Colon (tissue), 2 donors: ENCODE measurements around the gene CDH2.

ENCODE experiments used
- FAIRE-seq: peaks from 2 replicates; lab custom pipeline; 2012; peaks lifted over from hg19 to GRCh38; lab: Jason Lieb, UNC
- donor health status: control.
- donor health status: control.

The CDH2 gene

GRCh38 chr18:28040716-28041115 lies 136.2 kb downstream of the CDH2 start:
- no peak for FAIRE-seq

- FAIRE-seq, result no peak
These were observed 136.7 kb downstream of the CDH2 start for GRCh38 chr18:28040211-28040610.

- no peak for FAIRE-seq
These were observed 137.2 kb downstream of the CDH2 start for GRCh38 chr18:28039691-28040090.

- FAIRE-seq, result no peak
These were observed 137.9 kb downstream of the CDH2 start for GRCh38 chr18:28039078-28039477.

GRCh38 chr18:28036488-28036887 lies 140.4 kb downstream of the CDH2 start:
- no peak for FAIRE-seq

- no peak for FAIRE-seq
These were observed 142.4 kb downstream of the CDH2 start for GRCh38 chr18:28034567-28034966.

GRCh38 chr18:28032177-28032576 lies 144.8 kb downstream of the CDH2 start:
- FAIRE-seq, result no peak

GRCh38 chr18:28030458-28030857 lies 146.5 kb downstream of the CDH2 start:
- no peak for FAIRE-seq

GRCh38 chr18:28027755-28028154 lies 149.2 kb downstream of the CDH2 start:
- no peak for FAIRE-seq

GRCh38 chr18:28019425-28020108 lies 157.4 kb downstream of the CDH2 start:
- no peak for FAIRE-seq

GRCh38 chr18:28018351-28018750 lies 158.6 kb downstream of the CDH2 start:
- no peak for FAIRE-seq

GRCh38 chr18:28015671-28016070 lies 161.3 kb downstream of the CDH2 start:
- no peak for FAIRE-seq

- FAIRE-seq, result peak; percentile 61
These were observed 163.9 kb downstream of the CDH2 start for GRCh38 chr18:28013066-28013465.

GRCh38 chr18:28012336-28012735 lies 164.6 kb downstream of the CDH2 start:
- no peak for FAIRE-seq

- FAIRE-seq, result no peak
These were observed 167.3 kb downstream of the CDH2 start for GRCh38 chr18:28009589-28009988.

GRCh38 chr18:28007841-28008240 lies 169.1 kb downstream of the CDH2 start:
- FAIRE-seq, result no peak

- FAIRE-seq, result no peak
These were observed 171.8 kb downstream of the CDH2 start for GRCh38 chr18:28005164-28005563.

GRCh38 chr18:28004606-28005005 lies 172.3 kb downstream of the CDH2 start:
- no peak for FAIRE-seq

- FAIRE-seq, result no peak
These were observed 173.5 kb downstream of the CDH2 start for GRCh38 chr18:28003451-28003850.

- FAIRE-seq, result no peak
These were observed 174.1 kb downstream of the CDH2 start for GRCh38 chr18:28002841-28003240.

GRCh38 chr18:27996801-27997272 lies 180.1 kb downstream of the CDH2 start:
- FAIRE-seq, result no peak

- no peak for FAIRE-seq
These were observed 181.0 kb downstream of the CDH2 start for GRCh38 chr18:27995770-27996502.

- FAIRE-seq, result no peak
These were observed 182.4 kb downstream of the CDH2 start for GRCh38 chr18:27994571-27994970.

- no peak for FAIRE-seq
These were observed 185.5 kb downstream of the CDH2 start for GRCh38 chr18:27991391-27991790.
